ENCODE data around the gene XRCC4.
"Not testable (repeated sequence)": the region's sequence is repeated elsewhere in the genome, so short reads cannot be mapped to it uniquely, and the experiment has no call there.

The XRCC4 gene

DNA sequence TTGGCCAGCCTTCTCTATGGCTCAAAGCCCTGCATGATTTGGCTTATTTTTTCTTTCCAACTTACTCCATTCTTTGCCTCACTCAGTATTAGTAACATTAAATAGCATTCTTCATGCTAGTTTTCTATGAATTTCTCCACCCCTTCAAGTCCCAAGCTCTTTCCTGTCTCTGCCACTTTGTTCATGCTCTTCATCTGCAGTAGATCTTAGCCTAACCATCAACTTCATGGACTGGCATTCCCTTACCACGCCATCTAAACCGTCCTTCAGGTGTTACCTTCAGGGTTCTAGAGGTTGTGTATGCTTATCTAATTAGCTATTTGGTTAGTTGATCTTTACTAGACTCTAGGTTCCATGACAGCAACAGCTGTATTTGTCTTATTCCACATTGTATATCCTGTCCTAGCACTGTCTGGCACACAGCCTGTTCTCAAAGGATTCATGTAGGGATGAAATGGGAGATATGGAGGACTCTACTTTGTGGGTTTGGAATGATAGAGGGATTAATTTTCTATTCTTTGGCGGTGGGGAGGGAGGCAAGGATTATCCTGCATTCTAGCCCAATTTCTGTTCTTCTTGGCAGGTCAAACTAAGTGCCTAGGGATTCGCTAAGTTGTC is 26.5 kb upstream of the XRCC4 start:
- no peaks in the 10 kb centered on the region for H3K27me3 ChIP-seq (ENCODE audit: insufficient read depth, poor library complexity, severe bottlenecking)
- no peak for ATAC-seq (ENCODE audit: low read depth)
- H3K4me3 ChIP-seq (ENCODE audit: severe bottlenecking), result no peak overlapping the region
- H3K4me1 ChIP-seq (ENCODE audit: insufficient read depth, poor library complexity, severe bottlenecking), result no peaks in the 10 kb centered on the region
- H3K9me3 ChIP-seq (ENCODE audit: severe bottlenecking), result no peaks in the 10 kb centered on the region
- H3K36me3 ChIP-seq (ENCODE audit: low read depth), result peaks cover 19% of the 10 kb centered on the region
- no peak for DNase-seq (ENCODE audit: low spot score)
- TF ChIP-seq, protein P1, sequence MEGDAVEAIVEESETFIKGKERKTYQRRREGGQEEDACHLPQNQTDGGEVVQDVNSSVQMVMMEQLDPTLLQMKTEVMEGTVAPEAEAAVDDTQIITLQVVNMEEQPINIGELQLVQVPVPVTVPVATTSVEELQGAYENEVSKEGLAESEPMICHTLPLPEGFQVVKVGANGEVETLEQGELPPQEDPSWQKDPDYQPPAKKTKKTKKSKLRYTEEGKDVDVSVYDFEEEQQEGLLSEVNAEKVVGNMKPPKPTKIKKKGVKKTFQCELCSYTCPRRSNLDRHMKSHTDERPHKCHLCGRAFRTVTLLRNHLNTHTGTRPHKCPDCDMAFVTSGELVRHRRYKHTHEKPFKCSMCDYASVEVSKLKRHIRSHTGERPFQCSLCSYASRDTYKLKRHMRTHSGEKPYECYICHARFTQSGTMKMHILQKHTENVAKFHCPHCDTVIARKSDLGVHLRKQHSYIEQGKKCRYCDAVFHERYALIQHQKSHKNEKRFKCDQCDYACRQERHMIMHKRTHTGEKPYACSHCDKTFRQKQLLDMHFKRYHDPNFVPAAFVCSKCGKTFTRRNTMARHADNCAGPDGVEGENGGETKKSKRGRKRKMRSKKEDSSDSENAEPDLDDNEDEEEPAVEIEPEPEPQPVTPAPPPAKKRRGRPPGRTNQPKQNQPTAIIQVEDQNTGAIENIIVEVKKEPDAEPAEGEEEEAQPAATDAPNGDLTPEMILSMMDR (IDR thresholded peaks at IDR 0.05; ENCODE audit: poor library complexity, severe bottlenecking), result no peak
- no peak overlapping the region for H3K27ac ChIP-seq (ENCODE audit: poor library complexity, severe bottlenecking)

GRCh38 chr5:83055166-83055565 is 22.2 kb upstream of the XRCC4 start:
- ATAC-seq (ENCODE audit: low read depth) (no peak), DNase-seq (ENCODE audit: low spot score) (no peak)
- no peak overlapping the region for H3K4me3 ChIP-seq (ENCODE audit: severe bottlenecking)
- no peaks in the 10 kb centered on the region for H3K9me3 ChIP-seq (ENCODE audit: severe bottlenecking)
- no peaks in the 10 kb centered on the region for H3K4me1 ChIP-seq (ENCODE audit: insufficient read depth, poor library complexity, severe bottlenecking)
- H3K27ac ChIP-seq (ENCODE audit: poor library complexity, severe bottlenecking), result no peak overlapping the region
- H3K27me3 ChIP-seq (ENCODE audit: insufficient read depth, poor library complexity, severe bottlenecking), result no peaks in the 10 kb centered on the region
- H3K36me3 ChIP-seq (ENCODE audit: low read depth), result peaks cover 60% of the 10 kb centered on the region
- TF ChIP-seq, protein P1 (IDR thresholded peaks at IDR 0.05; ENCODE audit: poor library complexity, severe bottlenecking), result no peak

- H3K36me3 ChIP-seq (ENCODE audit: low read depth), result peaks cover 86% of the 10 kb centered on the region
- no peaks in the 10 kb centered on the region for H3K9me3 ChIP-seq (ENCODE audit: severe bottlenecking)
- no peaks in the 10 kb centered on the region for H3K27me3 ChIP-seq (ENCODE audit: insufficient read depth, poor library complexity, severe bottlenecking)
- no peaks in the 10 kb centered on the region for H3K4me1 ChIP-seq (ENCODE audit: insufficient read depth, poor library complexity, severe bottlenecking)
- no peak overlapping the region for H3K27ac ChIP-seq (ENCODE audit: poor library complexity, severe bottlenecking)
- DNase-seq (ENCODE audit: low spot score), result no peak
- H3K4me3 ChIP-seq (ENCODE audit: severe bottlenecking), result no peak overlapping the region
- TF ChIP-seq, protein P1 (IDR thresholded peaks at IDR 0.05; ENCODE audit: poor library complexity, severe bottlenecking), result no peak
- no peak for ATAC-seq (ENCODE audit: low read depth)
Measured at GRCh38 chr5:83058726-83059125, 18.6 kb upstream of the XRCC4 start.

GRCh38 chr5:83059341-83059740 is 18.0 kb upstream of the XRCC4 start:
- H3K27me3 ChIP-seq (ENCODE audit: insufficient read depth, poor library complexity, severe bottlenecking), result no peaks in the 10 kb centered on the region
- H3K4me1 ChIP-seq (ENCODE audit: insufficient read depth, poor library complexity, severe bottlenecking), result no peaks in the 10 kb centered on the region
- peaks cover 88% of the 10 kb centered on the region for H3K36me3 ChIP-seq (ENCODE audit: low read depth)
- H3K9me3 ChIP-seq (ENCODE audit: severe bottlenecking), result no peaks in the 10 kb centered on the region
- no peak overlapping the region for H3K4me3 ChIP-seq (ENCODE audit: severe bottlenecking)
- TF ChIP-seq, protein P1 (IDR thresholded peaks at IDR 0.05; ENCODE audit: poor library complexity, severe bottlenecking), result no peak
- DNase-seq (ENCODE audit: low spot score), result no peak
- no peak for ATAC-seq (ENCODE audit: low read depth)
- H3K27ac ChIP-seq (ENCODE audit: poor library complexity, severe bottlenecking), result no peak overlapping the region

- TF ChIP-seq, protein P1 (IDR thresholded peaks at IDR 0.05; ENCODE audit: poor library complexity, severe bottlenecking), result no peak
- DNase-seq (ENCODE audit: low spot score), result no peak
- Histone ChIP-seq H3K27me3 (ENCODE audit: insufficient read depth, poor library complexity, severe bottlenecking) (no peaks in the 10 kb centered on the region), H3K4me1 (ENCODE audit: insufficient read depth, poor library complexity, severe bottlenecking) (peaks cover 6% of the 10 kb centered on the region), H3K36me3 (ENCODE audit: low read depth) (peaks cover 76% of the 10 kb centered on the region), H3K9me3 (ENCODE audit: severe bottlenecking) (no peaks in the 10 kb centered on the region), H3K27ac (ENCODE audit: poor library complexity, severe bottlenecking) (no peak overlapping the region), H3K4me3 (ENCODE audit: severe bottlenecking) (no peak overlapping the region)
- ATAC-seq (ENCODE audit: low read depth), result no peak
Measured at GRCh38 chr5:83066548-83067110, 10.7 kb upstream of the XRCC4 start.

GRCh38 chr5:83067377-83067776 is 10.0 kb upstream of the XRCC4 start:
- H3K4me1 ChIP-seq (ENCODE audit: insufficient read depth, poor library complexity, severe bottlenecking); H3K27ac ChIP-seq (ENCODE audit: poor library complexity, severe bottlenecking); H3K27me3 ChIP-seq (ENCODE audit: insufficient read depth, poor library complexity, severe bottlenecking); DNase-seq (ENCODE audit: low spot score); H3K4me3 ChIP-seq (ENCODE audit: severe bottlenecking); H3K9me3 ChIP-seq (ENCODE audit: severe bottlenecking); ATAC-seq (ENCODE audit: low read depth): not testable (repeated sequence)
- peaks cover 73% of the 10 kb centered on the region for H3K36me3 ChIP-seq (ENCODE audit: low read depth)
